Measurements from ENCODE around the gene EVL.
A peak's percentile ranks its signal among the peaks of the same experiment; 100 is the strongest.
"Not testable (repeated sequence)": the region's sequence is repeated elsewhere in the genome, so short reads cannot be mapped to it uniquely, and the experiment has no call there.

The EVL gene, protein sequence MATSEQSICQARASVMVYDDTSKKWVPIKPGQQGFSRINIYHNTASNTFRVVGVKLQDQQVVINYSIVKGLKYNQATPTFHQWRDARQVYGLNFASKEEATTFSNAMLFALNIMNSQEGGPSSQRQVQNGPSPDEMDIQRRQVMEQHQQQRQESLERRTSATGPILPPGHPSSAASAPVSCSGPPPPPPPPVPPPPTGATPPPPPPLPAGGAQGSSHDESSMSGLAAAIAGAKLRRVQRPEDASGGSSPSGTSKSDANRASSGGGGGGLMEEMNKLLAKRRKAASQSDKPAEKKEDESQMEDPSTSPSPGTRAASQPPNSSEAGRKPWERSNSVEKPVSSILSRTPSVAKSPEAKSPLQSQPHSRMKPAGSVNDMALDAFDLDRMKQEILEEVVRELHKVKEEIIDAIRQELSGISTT

GRCh38 chr14:100065111-100065871, at the start of gene EVL:
Gene EVL, plus strand, starts transcription at chr14:100065422. Its CDS starts 79 bp downstream, at chr14:100065501.
- peak; percentile 69 for DNase-seq

DNA sequence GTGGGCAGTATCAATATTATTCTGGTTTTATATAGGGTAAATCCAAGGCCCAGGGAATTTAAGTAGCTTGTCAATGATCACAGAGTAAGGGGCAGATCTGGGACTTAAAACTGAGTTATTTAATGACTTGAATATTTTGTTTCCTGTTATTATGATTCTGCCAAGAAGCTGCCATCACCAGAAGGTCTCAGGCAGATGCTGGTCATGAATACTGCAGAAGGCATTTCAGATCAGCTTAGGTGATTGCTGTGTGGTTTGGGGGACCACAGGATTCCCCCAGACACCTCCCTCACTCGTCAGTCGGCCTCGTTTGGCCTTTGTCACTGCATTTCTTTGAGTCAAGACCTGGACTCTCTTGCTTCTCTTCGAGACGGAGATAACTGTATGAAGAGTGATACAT, 47.7 kb upstream of the EVL start:
- no peak for DNase-seq

- DNase-seq = no peak
Observed at GRCh38 chr14:100018054-100018453, 47.2 kb upstream of the EVL start.

- DNase-seq = no peak
Observed at GRCh38 chr14:100018482-100018881, 46.7 kb upstream of the EVL start.

- no peak for DNase-seq
Observed at GRCh38 chr14:100019156-100019744, 46.0 kb upstream of the EVL start.

DNA sequence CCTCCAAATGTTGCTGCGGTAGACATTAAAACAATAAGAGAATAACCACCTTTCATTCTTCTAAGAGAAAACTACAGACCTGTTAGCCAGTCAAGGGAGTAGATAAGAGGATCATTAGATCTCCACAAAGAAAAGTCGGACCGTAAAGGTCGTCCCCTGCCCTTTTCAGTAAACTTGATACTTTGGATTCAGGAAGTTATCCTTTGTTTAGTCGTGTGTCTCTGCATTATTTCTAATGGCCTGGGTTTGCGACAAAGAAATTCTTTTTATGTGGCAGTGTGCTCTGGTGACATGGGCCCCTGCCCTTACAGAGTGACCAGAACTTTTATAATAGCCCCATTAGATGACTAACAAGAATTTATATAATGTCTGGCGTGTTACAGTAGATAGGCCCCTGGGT, 44.6 kb upstream of the EVL start:
- no peak for DNase-seq

GRCh38 chr14:100022772-100023451, 42.3 kb upstream of the EVL start:
- no peak for DNase-seq

- DNase-seq = no peak
Observed at GRCh38 chr14:100025111-100025510, 40.1 kb upstream of the EVL start.

GRCh38 chr14:100027771-100028490, 37.3 kb upstream of the EVL start:
- no peak for DNase-seq

DNA sequence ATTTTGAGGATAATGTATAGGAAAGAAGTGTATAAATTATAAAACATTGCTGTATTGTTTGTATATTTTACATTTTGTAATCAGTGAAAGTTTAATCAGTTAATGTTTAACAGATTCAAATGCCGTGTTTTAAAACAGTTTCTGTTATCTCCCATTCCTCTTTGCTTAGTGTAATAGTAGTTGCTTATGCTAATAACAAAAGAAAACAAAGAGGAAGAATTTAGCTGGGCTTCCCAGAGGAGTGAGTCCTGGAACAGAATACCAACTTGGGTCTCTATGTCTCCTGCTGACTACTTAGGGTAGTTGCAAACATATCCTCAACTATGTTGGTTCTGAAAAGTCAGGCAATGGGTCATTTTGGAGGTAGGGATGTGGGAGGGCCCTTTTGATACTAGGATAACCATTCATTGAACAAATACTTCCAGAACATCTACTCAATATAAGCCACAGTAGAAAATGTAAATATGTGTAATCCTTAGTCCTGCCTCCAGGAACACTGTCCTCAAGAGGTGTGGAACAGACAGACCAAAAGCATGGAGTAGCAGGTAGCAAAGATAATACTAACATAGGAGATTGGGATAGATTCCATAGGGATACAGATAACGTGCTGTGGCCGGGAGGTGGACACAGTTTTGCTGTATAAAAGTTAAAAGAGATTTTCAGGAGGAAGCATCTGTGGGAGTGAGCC, 36.1 kb upstream of the EVL start:
- DNase-seq = no peak

GRCh38 chr14:100030006-100030405, 35.2 kb upstream of the EVL start:
- not testable (repeated sequence) for DNase-seq

DNA sequence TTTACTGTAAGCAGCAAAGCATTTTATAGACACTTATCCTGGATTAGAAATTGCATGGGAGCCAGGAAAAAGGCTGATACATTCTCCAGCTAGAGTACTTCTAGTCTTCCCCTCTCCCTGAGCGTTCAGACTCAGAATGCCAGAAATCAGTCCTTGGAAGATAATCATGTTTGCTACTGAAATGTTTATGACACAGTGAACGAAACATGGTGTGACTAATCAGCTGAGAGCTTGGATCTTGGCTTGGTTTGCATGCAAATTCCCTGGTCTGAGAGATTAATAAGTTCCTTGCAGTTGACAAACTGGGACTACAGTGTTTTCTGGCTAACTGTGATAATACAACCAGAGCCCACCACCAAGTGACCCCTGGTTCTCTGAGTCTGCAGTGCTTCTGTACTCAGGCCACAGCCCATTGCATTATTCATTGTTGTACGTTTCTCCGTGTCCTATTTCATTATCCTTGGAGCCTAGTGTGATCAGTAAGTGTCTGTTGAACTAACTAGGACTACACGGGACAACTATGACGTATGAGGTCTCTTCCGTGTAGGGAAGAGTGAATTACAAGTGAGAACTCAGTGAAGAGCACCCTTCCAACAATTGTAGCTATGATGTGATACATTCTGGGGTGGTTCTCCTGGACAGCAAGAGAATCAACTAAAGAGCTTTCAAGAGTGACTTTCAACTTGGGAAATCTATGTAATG, 34.6 kb upstream of the EVL start:
- no peak for DNase-seq

DNA sequence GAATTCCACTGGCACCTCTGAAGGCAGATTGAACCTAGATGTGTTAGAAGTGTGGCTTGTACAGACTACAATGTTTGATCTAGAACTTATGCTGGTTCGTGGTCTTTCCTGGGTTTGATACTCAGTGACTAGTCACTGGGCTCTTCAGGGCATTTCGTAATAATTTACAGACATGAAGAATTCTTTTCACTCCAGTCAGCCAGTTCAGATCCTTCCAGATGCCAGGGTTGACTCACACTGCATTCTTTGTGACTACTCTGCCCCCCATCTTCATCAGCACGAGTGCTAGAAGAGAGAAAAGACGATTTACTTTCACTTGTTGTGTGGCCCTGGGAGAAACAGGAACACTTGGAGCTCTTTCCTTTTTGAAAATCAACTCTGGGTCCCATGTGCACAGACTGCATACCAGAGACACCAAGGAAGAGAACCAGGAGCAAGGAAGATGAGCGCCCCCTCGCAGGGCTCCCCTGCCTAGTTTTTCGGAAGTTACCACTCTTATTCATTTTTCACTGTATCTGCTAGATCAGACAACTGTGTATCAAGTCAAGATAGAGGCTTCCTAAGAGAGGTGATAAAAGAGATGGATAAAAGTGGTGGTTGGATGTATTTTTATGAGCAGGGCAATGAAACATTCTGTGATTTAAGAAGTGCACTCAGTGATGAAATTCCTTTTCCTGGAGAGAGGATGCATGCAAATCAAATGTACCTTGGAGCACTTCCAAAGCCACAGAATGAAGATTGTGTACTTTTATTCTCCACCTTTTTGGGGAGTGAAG, 33.5 kb upstream of the EVL start:
- DNase-seq = no peak

GRCh38 chr14:100032738-100033137, 32.5 kb upstream of the EVL start:
- DNase-seq = no peak

DNA sequence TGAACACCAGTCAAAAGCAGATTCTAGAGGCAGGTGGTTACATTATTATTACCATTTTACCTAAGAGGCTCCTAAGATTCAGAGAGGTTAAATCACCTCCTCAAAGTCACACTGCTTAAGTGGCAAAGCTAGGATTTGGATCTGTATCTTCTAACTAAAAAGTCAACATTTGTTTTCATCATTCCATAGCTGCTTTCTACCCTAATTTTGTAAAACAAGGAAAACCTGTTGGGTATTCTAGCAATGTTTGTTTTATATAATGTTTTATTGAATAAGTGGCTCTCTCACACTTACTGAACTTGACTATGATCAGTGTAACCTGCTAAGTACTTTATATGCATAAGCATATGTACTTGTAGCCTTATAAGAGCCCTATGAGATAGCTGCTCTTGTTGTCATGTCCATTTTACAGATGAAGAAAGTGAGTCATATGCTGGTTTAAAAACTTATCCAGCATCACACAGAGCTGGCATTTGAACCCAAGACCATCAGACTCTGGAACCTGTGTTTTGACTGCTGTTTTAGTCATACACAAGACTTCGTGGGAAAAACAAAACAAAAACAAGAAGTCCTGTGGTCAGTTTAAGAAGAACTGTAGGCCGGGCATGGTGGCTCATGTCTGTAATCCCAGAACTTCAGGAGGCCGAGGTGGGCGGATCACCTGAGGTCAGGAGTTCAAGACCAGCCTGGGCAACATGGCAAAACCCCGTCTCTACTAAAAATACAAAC, 31.7 kb upstream of the EVL start:
- no peak for DNase-seq

- DNase-seq = no peak
Observed at GRCh38 chr14:100034468-100034867, 30.8 kb upstream of the EVL start.

DNA sequence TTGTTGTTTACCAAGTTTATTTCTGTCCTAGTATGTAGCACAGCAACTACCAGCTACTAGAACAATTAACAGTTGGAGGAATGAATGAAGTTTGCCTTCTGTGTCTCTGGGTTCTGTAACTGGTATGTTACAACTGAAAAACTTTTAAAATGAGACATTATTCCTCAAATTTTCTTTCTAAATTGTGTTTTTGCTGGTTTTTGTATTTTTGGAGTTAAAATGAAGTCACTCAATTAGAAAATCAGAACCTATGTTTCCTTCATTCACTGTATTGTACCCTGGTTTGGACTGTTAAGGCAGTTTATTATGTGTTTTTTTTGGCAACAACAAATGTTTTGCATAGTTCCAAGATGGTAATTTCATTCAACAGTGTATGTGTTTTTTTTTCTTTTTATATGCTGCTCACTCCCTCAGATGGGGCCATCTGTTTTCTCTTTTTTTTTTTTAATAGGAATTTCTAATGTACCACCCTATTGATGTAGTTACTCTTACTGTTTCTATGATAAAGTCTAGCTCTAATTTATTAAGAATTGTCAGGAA, 30.2 kb upstream of the EVL start:
- no peak for DNase-seq

- DNase-seq = no peak
Observed at GRCh38 chr14:100035700-100036099, 29.5 kb upstream of the EVL start.

- DNase-seq = no peak
Observed at GRCh38 chr14:100037353-100037752, 27.9 kb upstream of the EVL start.
